HepG2 (cell line): ENCODE data around the gene NME1. TPM values are rescaled to one million over a fixed set of nuclear protein-coding genes. Genes with fewer than 3 reads are reported as not detected.
A peak's percentile ranks its signal among the peaks of the same experiment; 100 is the strongest.

Experiments used
- ETV6 ChIP-seq: sonication (generic); formaldehyde crosslinking; conservative IDR thresholded peaks from 2 replicates; pipeline ENCODE4 v1.4.0; 2020; ENCODE audit warnings: missing genetic modification reagents
- FOXP1 ChIP-seq, 2 experiments: fragments of 450-650 bp in 1 of 2; IDR thresholded peaks; 2 replicates each; pipeline ENCODE4 v1.6.1; 2017 to 2018; ENCODE audit warnings: antibody characterized with exemption in 1 of 2
- GATAD1 ChIP-seq: IDR thresholded peaks from 2 replicates; pipeline ENCODE4 v1.6.1; 2016; ENCODE audit warnings: missing genetic modification reagents, missing compliant biosample characterization
- HMGXB4 ChIP-seq, 2 experiments: sonication (generic) in 1 of 2; formaldehyde crosslinking in 1 of 2; IDR thresholded peaks; 2 replicates each; pipeline versions ENCODE4 v1.4.0 to v1.6.1; 2018 to 2020; ENCODE audit warnings: missing genetic modification reagents in 2 of 2, borderline replicate concordance in 1 of 2, low read depth in 1 of 2, mild to moderate bottlenecking in 1 of 2, missing biosample characterization in 1 of 2
- JUN ChIP-seq: sonication (generic); formaldehyde crosslinking; IDR thresholded peaks from 2 replicates; pipeline ENCODE4 v1.4.0; 2020; ENCODE audit warnings: mild to moderate bottlenecking, missing genetic modification reagents
- KAT8 ChIP-seq: IDR thresholded peaks from 2 replicates; pipeline ENCODE4 v1.6.1; 2016; ENCODE audit warnings: missing genetic modification reagents, missing compliant biosample characterization
- MAZ ChIP-seq, 2 experiments: sonication (generic) in 1 of 2; formaldehyde crosslinking in 1 of 2; IDR thresholded peaks; 2 replicates each; pipeline versions ENCODE4 v1.5.0 to v1.6.1; 2012 to 2020; ENCODE audit warnings: low read depth in 2 of 2, mild to moderate bottlenecking in 2 of 2, borderline replicate concordance in 1 of 2, improper control_type of control experiment in 1 of 2, low read length in 1 of 2, missing genetic modification reagents in 1 of 2, moderate library complexity in 1 of 2
- MED1 ChIP-seq: sonication (generic); formaldehyde crosslinking; IDR thresholded peaks from 2 replicates; pipeline ENCODE4 v1.4.0; 2020; ENCODE audit warnings: missing genetic modification reagents
- MIER3 ChIP-seq: IDR thresholded peaks from 2 replicates; pipeline ENCODE4 v1.6.1; 2016; ENCODE audit warnings: missing compliant biosample characterization, borderline replicate concordance
- RARA ChIP-seq: IDR thresholded peaks from 2 replicates; pipeline ENCODE4 v1.6.1; 2016; ENCODE audit warnings: missing genetic modification reagents, missing compliant biosample characterization
- TEAD3 ChIP-seq: optimal IDR thresholded peaks from 2 replicates; pipeline ENCODE3; 2016; ENCODE audit warnings: borderline replicate concordance
- ZBTB7A ChIP-seq: sonication (generic); formaldehyde crosslinking; IDR thresholded peaks from 2 replicates; pipeline ENCODE4 v1.8.0; 2022; ENCODE audit warnings: mild to moderate bottlenecking, missing genetic modification reagents
- ZKSCAN5 ChIP-seq: sonication (generic); formaldehyde crosslinking; IDR thresholded peaks from 2 replicates; pipeline ENCODE4 v1.5.1; 2020; ENCODE audit warnings: mild to moderate bottlenecking, missing genetic modification reagents
- ZNF296 ChIP-seq: sonication (generic); formaldehyde crosslinking; conservative IDR thresholded peaks from 2 replicates; pipeline ENCODE4 v1.5.0; 2020; ENCODE audit warnings: mild to moderate bottlenecking, missing genetic modification reagents
- ZNF451 ChIP-seq: sonication (generic); formaldehyde crosslinking; IDR thresholded peaks from 2 replicates; pipeline ENCODE4 v1.5.0; 2020; ENCODE audit warnings: mild to moderate bottlenecking, missing genetic modification reagents
- ZNF563 ChIP-seq: sonication (generic); formaldehyde crosslinking; IDR thresholded peaks from 2 replicates; pipeline ENCODE4 v1.8.0; 2022; ENCODE audit warnings: mild to moderate bottlenecking, moderate library complexity, missing genetic modification reagents
- ZNF607 ChIP-seq: sonication (generic); formaldehyde crosslinking; IDR thresholded peaks from 2 replicates; pipeline ENCODE4 v1.5.1; 2020; ENCODE audit warnings: missing genetic modification reagents, mild to moderate bottlenecking, borderline replicate concordance
- ZNF7 ChIP-seq: IDR thresholded peaks from 2 replicates; pipeline ENCODE4 v1.6.1; 2016; ENCODE audit warnings: missing biosample characterization, missing genetic modification reagents
- ZNF782 ChIP-seq: sonication (generic); formaldehyde crosslinking; IDR thresholded peaks from 2 replicates; pipeline ENCODE4 v1.4.0; 2020; ENCODE audit warnings: missing genetic modification reagents, mild to moderate bottlenecking, borderline replicate concordance
- polyA plus RNA-seq, 8 experiments: library from polyadenylated mRNA; depleted of rRNA in 3 of 8; stranded (reverse) in 7 of 8; unstranded in 1 of 8; fragments of >200 nt; fragmentation: Illumina TruSeq in 4 of 8; extraction: Trizol in 4 of 8; gene quantifications; 2 replicates each; pipeline versions ENCODE4 v1.2.1 to v1.2.3, GENCODE V29; 2011 to 2016; ENCODE audit warnings: low read depth in 4 of 8, missing spikeins in 1 of 8, mixed read lengths in 1 of 8; ENCODE audit not compliant: insufficient read depth in 1 of 8
- total RNA-seq, 5 experiments: library from RNA; depleted of rRNA; stranded (reverse); fragments of >200 nt; fragmentation: Illumina TruSeq; extraction: Trizol; gene quantifications; 2 replicates each; pipeline ENCODE4 v1.2.3, GENCODE V29; 2016; ENCODE audit warnings: low read depth in 1 of 5
- TF ChIP-seq, protein P1 (sequence below): sonication (generic); formaldehyde crosslinking; IDR thresholded peaks from 2 replicates; pipeline ENCODE4 v1.4.0; 2020; ENCODE audit warnings: missing genetic modification reagents
- TF ChIP-seq, protein P2 (sequence below): sonication (generic); formaldehyde crosslinking; IDR thresholded peaks from 2 replicates; pipeline ENCODE4 v1.4.0; 2020; ENCODE audit warnings: mild to moderate bottlenecking, missing genetic modification reagents

The NME1 gene
- total and polyA plus RNA-seq, 2 of the 13 experiments (the other 11 are each of a cell fraction or from before 2014, with no cell fraction given) = 295 to 516 TPM

DNA sequence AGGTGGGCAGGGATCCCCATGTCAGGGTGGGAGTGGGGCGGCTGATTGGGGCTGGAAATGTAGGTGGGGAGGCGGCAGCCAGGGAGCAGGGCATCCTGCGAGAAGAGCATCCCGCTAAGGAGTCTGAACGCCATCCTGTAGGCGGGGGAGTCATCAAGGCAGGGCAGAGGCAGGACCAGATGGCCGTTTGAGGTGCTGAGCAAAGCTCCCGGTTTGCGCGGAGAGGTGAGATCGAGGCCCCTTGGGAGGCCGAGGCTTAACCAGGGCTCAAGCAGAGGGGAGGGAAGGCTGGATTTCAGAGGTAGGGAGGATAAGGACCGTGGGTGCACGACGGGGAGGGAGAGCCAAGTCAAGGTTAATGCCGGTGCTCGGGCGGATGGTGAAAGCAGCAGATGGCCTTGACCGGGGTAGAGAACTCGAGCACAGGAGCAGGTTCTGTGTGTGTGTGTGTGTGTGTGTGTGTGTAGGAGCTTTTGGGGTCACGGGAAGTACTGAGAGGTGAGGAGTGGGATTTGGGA, 12.4 kb downstream of the NME1 start (continued):
- no peak for TF ChIP-seq JUN (CRISPR knock-in tag)
- TF ChIP-seq GATAD1 = 0 out of 2 replicates have a peak, but pooled peaks have one; percentile 2
- peak; percentile 82; the same call in 1 of the 2 replicates for TF ChIP-seq ZNF563 (CRISPR knock-in tag)
- 0 out of 2 replicates have a peak, but pooled peaks have one; percentile 42 for TF ChIP-seq FOXP1 (IDR thresholded peaks at IDR 0.05)
- TF ChIP-seq FOXP1 (CRISPR knock-in tag; IDR thresholded peaks at IDR 0.05) = no peak
- peak; percentile 48; the same call in 1 of the 2 replicates for TF ChIP-seq MIER3 (CRISPR knock-in tag)
- 0 out of 2 replicates have a peak, but pooled peaks have one; percentile 0 for TF ChIP-seq ZBTB7A (CRISPR knock-in tag)
- 0 out of 2 replicates have a peak, but pooled peaks have one; percentile 39 for TF ChIP-seq ZNF782
- no peak for TF ChIP-seq KAT8 (CRISPR knock-in tag)
- TF ChIP-seq HMGXB4 (CRISPR knock-in tag; IDR thresholded peaks at IDR 0.05; ENCODE audit: borderline replicate concordance in 1 of 2, low read depth in 1 of 2) = no peak
- no peak for TF ChIP-seq ZNF7 (CRISPR knock-in tag)
- TF ChIP-seq TEAD3 (CRISPR knock-in tag) = peak; percentile 11
- TF ChIP-seq ETV6 (CRISPR knock-in tag) = no peak
- TF ChIP-seq ZNF296 (CRISPR knock-in tag) = peak; percentile 83; the same call in 1 of the 2 replicates
- peak; percentile 70; the same call in 1 of the 2 replicates for TF ChIP-seq ZKSCAN5 (CRISPR knock-in tag)
- peak; percentile 77 for TF ChIP-seq RARA (CRISPR knock-in tag)
- 0 out of 2 replicates have a peak, but pooled peaks have one; percentile 10 for TF ChIP-seq ZNF451
- TF ChIP-seq, protein P1, sequence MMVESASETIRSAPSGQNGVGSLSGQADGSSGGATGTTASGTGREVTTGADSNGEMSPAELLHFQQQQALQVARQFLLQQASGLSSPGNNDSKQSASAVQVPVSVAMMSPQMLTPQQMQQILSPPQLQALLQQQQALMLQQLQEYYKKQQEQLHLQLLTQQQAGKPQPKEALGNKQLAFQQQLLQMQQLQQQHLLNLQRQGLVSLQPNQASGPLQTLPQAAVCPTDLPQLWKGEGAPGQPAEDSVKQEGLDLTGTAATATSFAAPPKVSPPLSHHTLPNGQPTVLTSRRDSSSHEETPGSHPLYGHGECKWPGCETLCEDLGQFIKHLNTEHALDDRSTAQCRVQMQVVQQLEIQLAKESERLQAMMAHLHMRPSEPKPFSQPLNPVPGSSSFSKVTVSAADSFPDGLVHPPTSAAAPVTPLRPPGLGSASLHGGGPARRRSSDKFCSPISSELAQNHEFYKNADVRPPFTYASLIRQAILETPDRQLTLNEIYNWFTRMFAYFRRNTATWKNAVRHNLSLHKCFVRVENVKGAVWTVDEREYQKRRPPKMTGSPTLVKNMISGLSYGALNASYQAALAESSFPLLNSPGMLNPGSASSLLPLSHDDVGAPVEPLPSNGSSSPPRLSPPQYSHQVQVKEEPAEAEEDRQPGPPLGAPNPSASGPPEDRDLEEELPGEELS (CRISPR knock-in tag) = no peak; the same call in 1 of the 2 replicates
- TF ChIP-seq ZNF607 (CRISPR knock-in tag) = peak; percentile 86
- TF ChIP-seq, protein P2, sequence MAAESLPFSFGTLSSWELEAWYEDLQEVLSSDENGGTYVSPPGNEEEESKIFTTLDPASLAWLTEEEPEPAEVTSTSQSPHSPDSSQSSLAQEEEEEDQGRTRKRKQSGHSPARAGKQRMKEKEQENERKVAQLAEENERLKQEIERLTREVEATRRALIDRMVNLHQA (CRISPR knock-in tag) = no peak
- no peak for TF ChIP-seq MED1 (CRISPR knock-in tag)
- no peak for TF ChIP-seq MAZ (IDR thresholded peaks at IDR 0.05; ENCODE audit: borderline replicate concordance, low read depth, low read length)
- TF ChIP-seq MAZ (CRISPR knock-in tag; IDR thresholded peaks at IDR 0.05; ENCODE audit: low read depth) = no peak
